Progenitor cell of endocrine pancreas (in vitro differentiated cells): ENCODE measurements around the gene WARS2. TPM values are rescaled to one million over a fixed set of nuclear protein-coding genes. Genes with fewer than 3 reads are reported as not detected.

Experiments used
- DNase-seq: peaks from one replicate; pipeline ENCODE4 v3.0.0; 2021; ENCODE audit warnings: low spot score; ENCODE audit not compliant: unreplicated experiment
- H3K27ac Mint-ChIP-seq: 2 replicates; pipeline ENCODE4 v1.8.0; 2021; ENCODE audit warnings: mild to moderate bottlenecking, moderate library complexity, mixed read lengths
- H3K27me3 Mint-ChIP-seq: 2 replicates; pipeline ENCODE4 v1.8.0; 2021; ENCODE audit warnings: mixed read lengths
- H3K36me3 Mint-ChIP-seq: 2 replicates; pipeline ENCODE4 v1.8.0; 2022; ENCODE audit warnings: mixed read lengths; ENCODE audit not compliant: insufficient read depth
- H3K4me1 Mint-ChIP-seq: 2 replicates; pipeline ENCODE4 v1.8.0; 2021; ENCODE audit warnings: low read depth, mixed read lengths
- H3K4me3 Mint-ChIP-seq: 2 replicates; pipeline ENCODE4 v1.8.0; 2021; ENCODE audit warnings: low read depth, mild to moderate bottlenecking, moderate library complexity, mixed read lengths
- H3K9me3 Mint-ChIP-seq: 2 replicates; pipeline ENCODE4 v1.8.0; 2021; ENCODE audit warnings: low read depth, mixed read lengths
- total RNA-seq: library from RNA; stranded (reverse); gene quantifications from 2 replicates; pipeline ENCODE4 v1.2.1, GENCODE V29; 2021
- TF ChIP-seq, protein P1 (sequence below): fragments of 200-600 bp; sonication (generic); IDR thresholded peaks from one replicate; pipeline ENCODE4 v1.5.0; 2021; ENCODE audit warnings: antibody characterized with exemption, mild to moderate bottlenecking; ENCODE audit not compliant: unreplicated experiment

WARS2 gene
- total RNA-seq, 1 donor from 2014 or later, result 14.8 TPM

DNA sequence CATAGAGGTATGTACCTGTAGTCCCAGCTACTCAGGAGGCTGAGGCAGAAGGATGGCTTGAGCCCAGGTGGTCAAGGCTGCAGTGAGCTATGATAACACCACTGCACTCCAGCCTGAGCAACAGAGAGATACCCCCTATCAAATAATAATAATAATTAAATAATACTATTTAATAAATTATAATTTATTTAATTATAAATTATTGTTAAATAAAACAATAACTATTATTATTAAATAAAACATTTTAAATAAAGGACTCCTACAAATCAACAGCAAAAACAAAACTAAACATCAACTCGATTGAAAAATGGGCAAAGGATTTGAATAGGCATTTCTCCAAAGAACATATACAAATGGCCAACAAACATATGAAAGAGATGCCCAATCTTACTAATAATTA lies 86.5 kb downstream of the WARS2 start:
- H3K9me3 Mint-ChIP-seq, result no peaks in the 10 kb centered on the region
- H3K27me3 Mint-ChIP-seq, result no peaks in the 10 kb centered on the region
- no peaks in the 10 kb centered on the region for H3K36me3 Mint-ChIP-seq
- no peak overlapping the region for H3K27ac Mint-ChIP-seq
- TF ChIP-seq, protein P1, sequence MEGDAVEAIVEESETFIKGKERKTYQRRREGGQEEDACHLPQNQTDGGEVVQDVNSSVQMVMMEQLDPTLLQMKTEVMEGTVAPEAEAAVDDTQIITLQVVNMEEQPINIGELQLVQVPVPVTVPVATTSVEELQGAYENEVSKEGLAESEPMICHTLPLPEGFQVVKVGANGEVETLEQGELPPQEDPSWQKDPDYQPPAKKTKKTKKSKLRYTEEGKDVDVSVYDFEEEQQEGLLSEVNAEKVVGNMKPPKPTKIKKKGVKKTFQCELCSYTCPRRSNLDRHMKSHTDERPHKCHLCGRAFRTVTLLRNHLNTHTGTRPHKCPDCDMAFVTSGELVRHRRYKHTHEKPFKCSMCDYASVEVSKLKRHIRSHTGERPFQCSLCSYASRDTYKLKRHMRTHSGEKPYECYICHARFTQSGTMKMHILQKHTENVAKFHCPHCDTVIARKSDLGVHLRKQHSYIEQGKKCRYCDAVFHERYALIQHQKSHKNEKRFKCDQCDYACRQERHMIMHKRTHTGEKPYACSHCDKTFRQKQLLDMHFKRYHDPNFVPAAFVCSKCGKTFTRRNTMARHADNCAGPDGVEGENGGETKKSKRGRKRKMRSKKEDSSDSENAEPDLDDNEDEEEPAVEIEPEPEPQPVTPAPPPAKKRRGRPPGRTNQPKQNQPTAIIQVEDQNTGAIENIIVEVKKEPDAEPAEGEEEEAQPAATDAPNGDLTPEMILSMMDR, result no peak
- H3K4me1 Mint-ChIP-seq, result no peaks in the 10 kb centered on the region
- no peak overlapping the region for H3K4me3 Mint-ChIP-seq
- no peak for DNase-seq

DNA sequence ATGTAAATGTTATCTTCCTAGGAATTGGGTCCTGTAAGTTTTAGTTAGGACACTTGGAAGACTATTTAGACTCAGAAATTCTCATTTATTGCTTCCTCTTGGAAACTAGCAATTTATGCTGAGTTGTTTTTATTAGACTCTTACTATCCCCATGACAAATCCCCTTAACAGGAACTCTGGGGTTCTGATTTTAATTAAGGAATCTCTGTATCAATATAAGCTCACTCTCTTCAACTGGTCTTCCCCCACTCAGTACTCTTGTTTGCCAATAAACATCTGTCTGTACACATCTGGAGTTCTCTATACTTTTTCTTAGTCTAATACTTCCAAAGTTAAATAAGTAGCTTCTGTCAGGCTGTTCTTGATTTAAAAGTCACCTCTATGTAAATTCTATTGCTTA lies 88.2 kb downstream of the WARS2 start:
- Mint-ChIP-seq H3K4me1 (no peaks in the 10 kb centered on the region), H3K9me3 (no peaks in the 10 kb centered on the region), H3K27me3 (no peaks in the 10 kb centered on the region), H3K36me3 (no peaks in the 10 kb centered on the region), H3K27ac (no peak overlapping the region), H3K4me3 (no peak overlapping the region)
- TF ChIP-seq, protein P1, result no peak
- DNase-seq, result no peak

DNA sequence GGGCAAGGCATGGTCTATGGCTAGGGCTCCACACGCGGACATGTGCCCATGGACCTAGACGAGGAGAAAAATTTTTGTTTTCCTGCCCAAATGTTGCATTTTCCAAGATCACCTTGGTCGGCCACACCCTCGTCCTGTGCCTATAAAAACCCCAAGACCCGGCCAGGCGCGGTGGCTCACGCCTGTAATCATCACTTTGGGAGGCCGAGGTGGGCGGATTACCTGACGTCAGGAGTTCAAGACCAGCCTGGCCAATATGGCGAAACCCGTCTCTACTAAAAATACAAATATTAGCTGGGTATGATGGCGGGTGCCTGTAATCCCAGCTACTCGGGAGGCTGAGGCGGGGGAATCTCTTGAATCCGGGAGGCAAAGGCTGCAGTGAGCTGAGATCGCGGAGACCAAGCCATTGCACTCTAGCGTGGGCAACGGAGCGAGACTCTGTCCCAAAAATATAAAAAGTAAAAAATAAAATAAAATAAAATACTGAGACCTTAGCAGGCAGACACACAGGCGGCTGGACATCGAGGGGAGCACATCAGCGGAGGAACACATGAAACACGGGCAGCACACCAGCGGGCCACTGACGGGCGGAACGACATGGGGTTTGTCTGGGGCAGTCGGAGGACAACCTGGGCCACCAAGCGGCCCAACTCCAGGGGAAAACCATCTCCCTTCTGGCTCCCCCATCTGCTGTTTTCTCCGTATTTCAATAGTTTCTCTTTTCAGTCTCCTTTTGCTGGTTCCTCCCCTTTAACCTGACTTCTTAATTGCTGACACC lies 91.6 kb downstream of the WARS2 start:
- Mint-ChIP-seq H3K27me3 (no peaks in the 10 kb centered on the region), H3K9me3 (no peaks in the 10 kb centered on the region), H3K27ac (no peak overlapping the region), H3K4me1 (peaks cover 3% of the 10 kb centered on the region), H3K4me3 (no peak overlapping the region), H3K36me3 (peaks cover 2% of the 10 kb centered on the region)
- TF ChIP-seq, protein P1, result no peak
- no peak for DNase-seq

DNA sequence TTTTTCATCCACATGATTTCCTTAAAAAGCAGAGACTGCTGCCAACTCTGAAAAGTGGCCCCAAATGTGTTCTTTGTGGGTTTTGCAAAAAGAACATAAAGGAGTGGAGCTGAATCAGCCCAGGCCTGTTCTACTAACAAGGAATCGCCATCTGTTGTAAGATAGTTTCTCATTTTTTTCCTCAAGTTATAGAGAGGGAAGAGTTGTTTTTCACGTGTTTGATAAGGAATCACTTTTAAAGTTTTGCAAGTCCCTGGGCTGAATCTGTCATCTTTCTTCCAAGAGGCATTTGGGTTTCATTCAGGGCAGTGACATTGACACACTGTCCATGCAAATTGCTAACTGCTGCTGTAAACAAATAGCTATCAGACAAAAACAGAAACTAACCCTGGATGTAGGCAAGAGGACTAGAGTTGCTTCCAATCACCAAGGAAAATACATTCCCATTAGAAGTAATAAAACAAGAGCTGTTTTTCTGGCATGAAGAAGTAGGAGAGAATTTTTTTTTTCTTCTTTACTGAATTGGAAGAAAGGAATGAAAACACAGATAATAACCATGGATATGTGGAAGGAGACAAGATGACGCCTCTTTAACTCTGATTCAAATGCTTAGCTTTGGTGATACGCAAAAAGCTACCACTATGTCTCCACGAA lies 93.5 kb downstream of the WARS2 start:
- Mint-ChIP-seq H3K27ac (no peak overlapping the region), H3K4me1 (peaks cover 3% of the 10 kb centered on the region)

DNA sequence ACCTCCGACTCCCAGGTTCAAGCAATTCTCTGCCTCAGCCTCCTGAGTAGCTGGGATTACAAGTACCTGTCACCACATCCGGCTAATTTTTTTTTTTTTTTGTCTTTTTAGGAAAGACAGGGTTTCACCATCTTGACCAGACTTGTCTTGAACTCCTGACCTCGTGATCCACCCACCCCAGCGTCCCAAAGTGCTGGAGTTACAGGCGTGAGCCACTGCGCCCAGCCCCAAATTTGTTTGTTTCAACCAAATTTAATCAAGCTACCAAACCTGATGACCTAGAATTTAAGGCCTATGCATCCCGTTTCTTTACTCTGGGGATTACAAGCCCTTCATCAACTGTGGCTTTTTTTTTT lies 94.0 kb downstream of the WARS2 start:
- TF ChIP-seq, protein P1, result no peak
- H3K27me3 Mint-ChIP-seq, result no peaks in the 10 kb centered on the region
- no peak overlapping the region for H3K27ac Mint-ChIP-seq
- H3K4me1 Mint-ChIP-seq, result peaks cover 3% of the 10 kb centered on the region
- H3K36me3 Mint-ChIP-seq, result peaks cover 2% of the 10 kb centered on the region
- H3K4me3 Mint-ChIP-seq, result no peak overlapping the region
- DNase-seq, result no peak
- no peaks in the 10 kb centered on the region for H3K9me3 Mint-ChIP-seq

More for the DNA sequence above, 93.5 kb downstream of the WARS2 start:
- Mint-ChIP-seq H3K27me3 (no peaks in the 10 kb centered on the region), H3K4me3 (no peak overlapping the region), H3K9me3 (no peaks in the 10 kb centered on the region), H3K36me3 (peaks cover 2% of the 10 kb centered on the region)
- DNase-seq, result no peak
- TF ChIP-seq, protein P1, result no peak
